Measurements from ENCODE around the gene PSMD8. TPM values are rescaled to one million over a fixed set of nuclear protein-coding genes. Genes with fewer than 3 reads are reported as not detected.
"Not testable (repeated sequence)": the region's sequence is repeated elsewhere in the genome, so short reads cannot be mapped to it uniquely, and the experiment has no call there.

PSMD8 gene
- total RNA-seq, 2 experiments from 2014 or later: 194 to 204 TPM

DNA sequence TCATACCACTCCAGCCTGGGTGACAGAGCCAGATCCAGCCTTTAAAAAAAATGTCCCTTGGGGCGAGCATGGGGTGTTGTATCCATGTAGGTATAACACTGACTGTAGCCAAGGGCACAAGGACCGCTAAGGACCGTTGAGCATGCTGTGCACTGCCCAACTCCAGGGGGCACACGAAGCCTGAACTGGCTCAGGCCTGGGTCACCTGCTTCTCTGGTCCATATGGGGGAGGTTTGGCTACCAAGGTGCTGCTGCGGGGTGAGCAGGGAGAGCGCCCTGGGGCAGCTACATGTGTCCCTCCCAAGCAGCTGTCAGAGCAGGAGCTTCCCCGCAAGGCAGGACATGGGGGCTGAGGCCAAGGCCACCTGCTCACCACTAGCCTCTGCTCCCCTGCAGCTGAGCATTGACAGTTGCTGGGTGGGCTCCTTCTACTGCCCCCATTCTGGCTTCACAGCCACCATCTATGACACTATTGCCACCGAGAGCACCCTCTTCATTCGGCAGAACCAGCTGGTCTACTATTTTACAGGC lies 22.4 kb upstream of the PSMD8 start:
- H3K4me3 Mint-ChIP-seq: no peak overlapping the region
- intact Hi-C loops (cut with micrococcal nuclease): no loop called here
- no peaks in the 10 kb centered on the region for H3K27me3 Mint-ChIP-seq (ENCODE audit: low read depth)
- no peak overlapping the region for H3K27ac Mint-ChIP-seq
- no peak for DNase-seq
- no peaks in the 10 kb centered on the region for H3K9me3 Mint-ChIP-seq
- H3K4me1 Mint-ChIP-seq (ENCODE audit: low read depth): no peaks in the 10 kb centered on the region
- no peaks in the 10 kb centered on the region for H3K36me3 Mint-ChIP-seq (ENCODE audit: low read depth)
- CTCF ChIA-PET: interaction anchor here (0.9 kb wide), 1 partner anchor 22 kb away, joined by 4 read pairs; the partner anchor contains the start of gene PSMD8

DNA sequence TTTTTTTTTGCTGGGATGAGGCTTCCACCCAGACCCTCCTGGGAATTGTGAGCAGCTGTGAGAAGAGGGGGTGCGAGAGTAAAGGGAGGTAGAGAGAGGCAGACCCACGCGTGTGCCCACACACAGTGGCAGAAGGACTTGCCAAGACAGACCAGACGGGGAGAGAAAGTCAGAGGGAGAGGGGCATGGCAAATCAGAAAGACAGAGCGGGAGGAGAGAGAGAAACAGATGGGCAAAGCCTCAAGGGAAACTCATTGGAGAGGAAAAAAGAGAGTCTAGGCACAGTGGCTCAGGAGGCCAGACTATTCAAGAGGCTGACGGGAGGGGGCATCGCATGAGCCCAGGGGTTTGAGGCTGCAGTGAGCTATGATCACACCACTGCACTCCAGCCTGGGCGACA lies 21.8 kb upstream of the PSMD8 start:
- intact Hi-C loops (cut with micrococcal nuclease): no loop called here
- CTCF ChIA-PET: no interaction called here
- H3K4me1 Mint-ChIP-seq (ENCODE audit: low read depth): no peaks in the 10 kb centered on the region

GRCh38 chr19:38355728-38356725 lies 18.3 kb upstream of the PSMD8 start:
- no peak overlapping the region for H3K27ac Mint-ChIP-seq
- H3K4me1 Mint-ChIP-seq (ENCODE audit: low read depth): peaks cover 3% of the 10 kb centered on the region

More for the DNA sequence above, 21.8 kb upstream of the PSMD8 start:
- H3K4me3 Mint-ChIP-seq: no peak overlapping the region
- H3K9me3 Mint-ChIP-seq: no peaks in the 10 kb centered on the region
- H3K27ac Mint-ChIP-seq: no peak overlapping the region
- H3K36me3 Mint-ChIP-seq (ENCODE audit: low read depth): no peaks in the 10 kb centered on the region
- no peaks in the 10 kb centered on the region for H3K27me3 Mint-ChIP-seq (ENCODE audit: low read depth)
- DNase-seq: no peak

DNA sequence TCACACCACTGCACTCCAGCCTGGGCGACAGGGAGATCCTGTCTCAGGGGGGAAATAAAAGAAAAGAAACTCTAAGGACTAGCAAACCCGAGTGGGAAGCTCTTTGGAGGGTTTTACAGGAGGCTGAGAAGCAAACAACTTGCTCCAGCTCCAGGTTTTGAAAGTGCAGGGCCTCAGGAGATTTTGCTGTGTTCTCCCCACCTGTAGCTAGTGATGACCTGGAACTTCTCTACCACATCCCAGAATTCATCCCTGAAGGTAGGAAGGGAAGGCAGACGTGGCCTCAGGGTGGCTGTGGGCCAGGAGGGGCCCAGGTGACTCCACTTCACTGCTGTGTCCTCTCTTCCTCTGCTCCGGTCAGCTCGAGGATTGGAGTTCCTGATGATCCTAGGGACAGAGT lies 16.3 kb upstream of the PSMD8 start:
- H3K4me3 Mint-ChIP-seq: no peak overlapping the region
- H3K27ac Mint-ChIP-seq: no peak overlapping the region
- H3K4me1 Mint-ChIP-seq (ENCODE audit: low read depth): peaks cover 8% of the 10 kb centered on the region
- H3K27me3 Mint-ChIP-seq (ENCODE audit: low read depth): peaks cover 26% of the 10 kb centered on the region
- no peaks in the 10 kb centered on the region for H3K9me3 Mint-ChIP-seq
- intact Hi-C loops (cut with micrococcal nuclease): no loop called here
- no peaks in the 10 kb centered on the region for H3K36me3 Mint-ChIP-seq (ENCODE audit: low read depth)
- CTCF ChIA-PET: interaction anchor here (0.8 kb wide), 1 partner anchor 45 kb away, joined by 3 read pairs; the partner anchor contains the start of gene FAM98C
- DNase-seq: no peak

More at GRCh38 chr19:38355728-38356725, 18.3 kb upstream of the PSMD8 start:
- Mint-ChIP-seq H3K4me3 (no peak overlapping the region), H3K9me3 (no peaks in the 10 kb centered on the region), H3K27me3 (ENCODE audit: low read depth) (peaks cover 17% of the 10 kb centered on the region), H3K36me3 (ENCODE audit: low read depth) (no peaks in the 10 kb centered on the region)
- DNase-seq: no peak
- CTCF ChIA-PET: no interaction called here
- intact Hi-C loops (cut with micrococcal nuclease): no loop called here

DNA sequence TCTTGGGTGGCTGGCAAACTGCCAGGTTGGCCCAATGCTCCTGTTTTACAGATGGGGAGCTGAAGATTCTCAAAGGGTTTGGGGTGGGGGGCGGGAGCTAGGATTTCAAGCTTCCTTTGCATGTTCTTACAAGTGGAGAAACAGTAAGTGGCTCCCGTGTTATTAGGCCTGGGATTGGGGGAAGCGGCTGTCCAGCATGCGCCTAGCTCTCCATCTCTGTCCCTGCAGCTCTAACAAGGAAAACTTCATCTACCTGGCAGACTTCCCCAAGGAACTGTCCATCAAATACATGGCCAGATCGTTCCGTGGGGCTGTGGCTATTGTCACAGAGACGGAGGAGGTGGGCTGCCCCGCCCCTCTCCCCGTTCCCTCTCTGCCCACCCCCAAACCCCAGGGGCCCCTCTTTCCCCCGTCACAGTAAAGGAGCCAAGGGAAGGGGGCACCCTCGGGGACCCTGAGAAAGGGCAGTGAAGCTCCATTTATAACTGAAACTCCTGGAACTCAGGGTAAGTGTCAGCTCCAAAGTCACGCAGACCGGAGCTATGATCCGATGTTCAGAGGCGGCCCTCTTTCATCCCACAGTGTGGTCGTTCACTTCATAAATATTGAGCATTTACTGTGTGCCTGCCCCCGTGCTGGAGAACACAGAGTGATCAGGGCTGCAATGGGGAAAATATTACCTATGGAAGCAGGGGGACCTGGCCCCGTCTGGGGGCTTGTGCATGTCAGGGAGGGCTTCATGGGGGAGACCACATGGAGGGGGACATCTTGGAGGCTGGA lies 14.9 kb upstream of the PSMD8 start:
- H3K4me3 Mint-ChIP-seq: no peak overlapping the region

GRCh38 chr19:38360351-38360750 lies 14.0 kb upstream of the PSMD8 start:
- no peaks in the 10 kb centered on the region for H3K36me3 Mint-ChIP-seq (ENCODE audit: low read depth)
- peak overlapping the region; percentile 78 for H3K4me3 Mint-ChIP-seq
- no peaks in the 10 kb centered on the region for H3K9me3 Mint-ChIP-seq
- CTCF ChIA-PET: interaction anchor here (0.6 to 1.0 kb wide), 2 partner anchors 103 to 116 kb away, joined by 4 to 5 read pairs; no protein-coding TSS in a partner anchor
- no peak overlapping the region for H3K27ac Mint-ChIP-seq
- intact Hi-C loops (cut with micrococcal nuclease): loop anchor here (2.0 kb wide), 1 partner anchor 24 kb away; no protein-coding TSS in a partner anchor
- no peak for DNase-seq
- peaks cover 26% of the 10 kb centered on the region for H3K27me3 Mint-ChIP-seq (ENCODE audit: low read depth)
- H3K4me1 Mint-ChIP-seq (ENCODE audit: low read depth): peaks cover 10% of the 10 kb centered on the region

More for the DNA sequence above, 14.9 kb upstream of the PSMD8 start:
- intact Hi-C loops (cut with micrococcal nuclease): loop anchor here (2.0 kb wide), 1 partner anchor 23 kb away; no protein-coding TSS in a partner anchor
- Mint-ChIP-seq H3K36me3 (ENCODE audit: low read depth) (no peaks in the 10 kb centered on the region), H3K9me3 (no peaks in the 10 kb centered on the region), H3K4me1 (ENCODE audit: low read depth) (peaks cover 10% of the 10 kb centered on the region), H3K27me3 (ENCODE audit: low read depth) (peaks cover 26% of the 10 kb centered on the region), H3K27ac (no peak overlapping the region)
- no peak for DNase-seq
- CTCF ChIA-PET: no interaction called here

- intact Hi-C loops (cut with micrococcal nuclease): loop anchor here (2.0 kb wide), 1 partner anchor 24 kb away; no protein-coding TSS in a partner anchor
These were observed 13.3 kb upstream of the PSMD8 start for GRCh38 chr19:38360839-38361631.

DNA sequence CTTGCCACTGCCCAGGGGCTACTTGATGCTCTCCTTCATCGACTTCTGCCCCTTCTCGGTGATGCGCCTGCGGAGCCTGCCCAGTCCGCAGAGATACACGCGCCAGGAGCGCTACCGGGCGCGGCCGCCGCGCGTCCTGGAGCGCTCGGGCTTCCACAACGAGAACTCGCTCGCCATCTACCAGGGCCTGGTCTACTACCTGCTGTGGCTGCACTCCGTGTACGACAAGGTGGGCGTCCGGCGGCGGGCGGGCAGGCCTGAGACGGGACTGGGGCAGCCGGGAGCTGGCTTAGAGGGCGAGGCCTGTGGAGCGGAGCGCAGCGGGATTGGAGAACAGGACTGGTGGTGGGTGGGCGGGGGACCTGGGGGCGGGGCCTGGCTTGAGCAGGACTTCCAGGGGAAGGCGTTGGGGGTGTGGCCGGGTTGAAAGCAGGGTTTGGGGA lies 12.7 kb upstream of the PSMD8 start:
- H3K27me3 Mint-ChIP-seq (ENCODE audit: low read depth): peaks cover 31% of the 10 kb centered on the region
- no peaks in the 10 kb centered on the region for H3K9me3 Mint-ChIP-seq
- H3K36me3 Mint-ChIP-seq (ENCODE audit: low read depth): no peaks in the 10 kb centered on the region
- peak; percentile 66 for DNase-seq
- H3K27ac Mint-ChIP-seq: no peak overlapping the region
- peaks cover 10% of the 10 kb centered on the region for H3K4me1 Mint-ChIP-seq (ENCODE audit: low read depth)
- peak overlapping the region; percentile 78 for H3K4me3 Mint-ChIP-seq
- CTCF ChIA-PET: interaction anchor here (0.9 to 1.2 kb wide), 2 partner anchors 23 to 118 kb away, joined by 3 to 6 read pairs; no protein-coding TSS in a partner anchor
- intact Hi-C loops (cut with micrococcal nuclease): loop anchor here (1.0 to 2.0 kb wide), 2 partner anchors 25 to 281 kb away; no protein-coding TSS in a partner anchor

More at GRCh38 chr19:38360839-38361631, 13.3 kb upstream of the PSMD8 start:
- Mint-ChIP-seq H3K4me1 (ENCODE audit: low read depth) (peaks cover 10% of the 10 kb centered on the region), H3K36me3 (ENCODE audit: low read depth) (no peaks in the 10 kb centered on the region), H3K4me3 (peak overlapping the region; percentile 78), H3K27ac (no peak overlapping the region), H3K9me3 (no peaks in the 10 kb centered on the region), H3K27me3 (ENCODE audit: low read depth) (peaks cover 27% of the 10 kb centered on the region)
- DNase-seq: no peak
- CTCF ChIA-PET: interaction anchor here (0.6 to 1.0 kb wide), 2 partner anchors 104 to 117 kb away, joined by 4 to 5 read pairs; no protein-coding TSS in a partner anchor

DNA sequence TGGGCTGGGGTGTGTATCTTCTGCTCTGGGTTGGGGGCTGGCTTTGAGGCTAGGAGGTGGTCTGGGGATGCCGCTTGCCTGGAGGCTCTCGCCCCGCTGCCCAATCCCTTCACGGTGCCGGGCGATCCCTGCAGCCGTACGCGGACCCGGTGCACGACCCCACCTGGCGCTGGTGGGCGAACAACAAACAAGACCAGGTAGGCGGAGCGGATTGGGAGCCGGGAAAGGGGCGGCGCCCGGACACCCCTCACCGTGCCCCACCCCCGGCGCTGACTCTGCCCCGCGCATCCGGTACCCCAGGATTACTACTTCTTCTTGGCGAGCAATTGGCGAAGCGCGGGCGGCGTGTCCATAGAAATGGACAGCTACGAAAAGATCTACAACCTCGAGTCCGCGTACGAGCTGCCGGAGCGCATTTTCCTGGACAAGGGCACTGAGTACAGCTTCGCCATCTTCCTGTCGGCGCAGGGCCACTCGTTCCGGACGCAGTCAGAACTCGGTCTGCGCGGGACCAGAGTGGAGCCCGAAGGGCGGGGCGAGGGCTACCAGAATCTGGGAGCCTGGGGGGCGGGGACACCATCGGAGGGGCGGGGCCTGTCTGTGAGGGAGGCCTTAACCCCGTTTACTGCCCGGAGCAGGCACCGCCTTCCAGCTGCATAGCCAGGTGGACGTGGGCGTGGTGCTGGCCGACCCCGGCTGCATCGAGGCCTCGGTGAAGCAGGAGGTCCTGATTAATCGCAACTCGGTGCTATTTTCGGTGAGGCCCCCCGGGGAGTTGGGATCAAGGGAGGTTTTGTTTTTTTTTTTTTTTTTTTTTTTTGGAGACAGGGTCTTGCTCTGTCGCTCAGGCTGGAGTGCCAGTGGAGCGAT lies 12.1 kb upstream of the PSMD8 start:
- Mint-ChIP-seq H3K36me3 (ENCODE audit: low read depth) (no peaks in the 10 kb centered on the region), H3K27ac (no peak overlapping the region), H3K4me3 (peak overlapping the region; percentile 78), H3K9me3 (no peaks in the 10 kb centered on the region), H3K4me1 (ENCODE audit: low read depth) (peaks cover 10% of the 10 kb centered on the region), H3K27me3 (ENCODE audit: low read depth) (peaks cover 31% of the 10 kb centered on the region)
- intact Hi-C loops (cut with micrococcal nuclease): loop anchor here (1.0 kb wide), 1 partner anchor 282 kb away; no protein-coding TSS in a partner anchor
- DNase-seq: peak; percentile 82
- CTCF ChIA-PET: interaction anchor here (0.9 to 1.2 kb wide), 2 partner anchors 24 to 118 kb away, joined by 3 to 6 read pairs; no protein-coding TSS in a partner anchor

- H3K4me3 Mint-ChIP-seq: peak overlapping the region; percentile 29
- CTCF ChIA-PET: interaction anchor here (1.2 kb wide), 1 partner anchor 25 kb away, joined by 3 read pairs; no protein-coding TSS in a partner anchor
- H3K4me1 Mint-ChIP-seq (ENCODE audit: low read depth); H3K36me3 Mint-ChIP-seq (ENCODE audit: low read depth); H3K27ac Mint-ChIP-seq; DNase-seq; H3K9me3 Mint-ChIP-seq: not testable (repeated sequence)
- H3K27me3 Mint-ChIP-seq (ENCODE audit: low read depth): peaks cover 31% of the 10 kb centered on the region
- intact Hi-C loops (cut with micrococcal nuclease): loop anchor here (1.0 kb wide), 1 partner anchor 283 kb away; no protein-coding TSS in a partner anchor
These were observed 11.3 kb upstream of the PSMD8 start for GRCh38 chr19:38362946-38363688.

Measured in activated naive CD4-positive, alpha-beta T cell treated with anti-CD3 and anti-CD28 coated beads for 36 hours (primary cell).